Stomach smooth muscle (tissue), 2 donors: ENCODE results near the gene IRX2.

Experiments
- H3K27ac ChIP-seq: one replicate; pipeline ENCODE4 v1.7.0; 2013; ENCODE audit warnings: mild to moderate bottlenecking, low read length, inconsistent platforms
- H3K27me3 ChIP-seq, 2 donors: one replicate each; pipeline ENCODE4 v1.7.0; 2013; ENCODE audit warnings: low read length in 2 of 2; ENCODE audit not compliant: insufficient read depth in 2 of 2, control insufficient read depth in 1 of 2
- H3K36me3 ChIP-seq, 2 donors: one replicate each; pipeline ENCODE4 v1.7.0; 2013; ENCODE audit warnings: low read length in 2 of 2; ENCODE audit not compliant: control insufficient read depth in 2 of 2, insufficient read depth in 2 of 2
- H3K4me1 ChIP-seq: one replicate; pipeline ENCODE4 v1.7.0; 2013; ENCODE audit warnings: low read length; ENCODE audit not compliant: control insufficient read depth, insufficient read depth
- H3K4me3 ChIP-seq, 2 donors: one replicate each; pipeline ENCODE4 v1.7.0; 2013; ENCODE audit warnings: low read length in 2 of 2
- H3K9ac ChIP-seq, 2 donors: one replicate each; pipeline ENCODE4 v1.7.0; 2013; ENCODE audit warnings: low read length in 2 of 2, mild to moderate bottlenecking in 1 of 2
- H3K9me3 ChIP-seq, 2 donors: one replicate each; pipeline ENCODE4 v1.7.0; 2013; ENCODE audit warnings: low read length in 2 of 2; ENCODE audit not compliant: control insufficient read depth in 2 of 2
- donor health status: healthy.
- donor health status: Pancreatic carcinoma.

Gene IRX2

GRCh38 chr5:2732004-2732403, 19.5 kb downstream of the IRX2 start:
- Histone ChIP-seq H3K9ac (no peak overlapping the region), H3K27me3 (peaks cover 25 to 31% of the 10 kb centered on the region in 2 donors), H3K36me3 (no peaks in the 10 kb centered on the region), H3K27ac (no peak overlapping the region), H3K4me3 (no peak overlapping the region), H3K9me3 (no peaks in the 10 kb centered on the region), H3K4me1 (no peaks in the 10 kb centered on the region)

- H3K4me3 ChIP-seq = no peak overlapping the region
- H3K27me3 ChIP-seq = peaks cover 19 to 29% of the 10 kb centered on the region in 2 donors
- H3K9ac ChIP-seq = no peak overlapping the region
- H3K36me3 ChIP-seq = no peaks in the 10 kb centered on the region
- H3K4me1 ChIP-seq = no peaks in the 10 kb centered on the region
- H3K27ac ChIP-seq = no peak overlapping the region
- H3K9me3 ChIP-seq = no peaks in the 10 kb centered on the region
Observed at GRCh38 chr5:2729189-2729588, 22.3 kb downstream of the IRX2 start.

GRCh38 chr5:2727550-2727949, 23.9 kb downstream of the IRX2 start:
- no peaks in the 10 kb centered on the region for H3K36me3 ChIP-seq
- H3K4me1 ChIP-seq = no peaks in the 10 kb centered on the region
- no peak overlapping the region for H3K4me3 ChIP-seq
- H3K9me3 ChIP-seq = no peaks in the 10 kb centered on the region
- H3K27me3 ChIP-seq = peaks cover 19 to 29% of the 10 kb centered on the region in 2 donors
- no peak overlapping the region for H3K9ac ChIP-seq
- no peak overlapping the region for H3K27ac ChIP-seq

- no peaks in the 10 kb centered on the region for H3K36me3 ChIP-seq
- H3K9ac ChIP-seq = no peak overlapping the region
- peaks cover 17 to 25% of the 10 kb centered on the region in 2 donors for H3K27me3 ChIP-seq
- H3K4me1 ChIP-seq = no peaks in the 10 kb centered on the region
- no peak overlapping the region for H3K4me3 ChIP-seq
- no peaks in the 10 kb centered on the region for H3K9me3 ChIP-seq
- H3K27ac ChIP-seq = no peak overlapping the region
Observed at GRCh38 chr5:2725980-2726765, 25.3 kb downstream of the IRX2 start.

GRCh38 chr5:2724831-2725230, 26.6 kb downstream of the IRX2 start:
- Histone ChIP-seq H3K27ac (no peak overlapping the region), H3K4me3 (no peak overlapping the region), H3K27me3 (peaks cover 11 to 23% of the 10 kb centered on the region in 2 donors), H3K36me3 (no peaks in the 10 kb centered on the region), H3K9ac (no peak overlapping the region), H3K4me1 (no peaks in the 10 kb centered on the region), H3K9me3 (no peaks in the 10 kb centered on the region)

- Histone ChIP-seq H3K27me3 (peaks cover 8 to 20% of the 10 kb centered on the region in 2 donors), H3K9me3 (no peaks in the 10 kb centered on the region), H3K9ac (no peak overlapping the region), H3K4me3 (no peak overlapping the region), H3K36me3 (no peaks in the 10 kb centered on the region), H3K4me1 (no peaks in the 10 kb centered on the region), H3K27ac (no peak overlapping the region)
Observed at GRCh38 chr5:2724031-2724581, 27.4 kb downstream of the IRX2 start.

GRCh38 chr5:2722901-2723300, 28.6 kb downstream of the IRX2 start:
- Histone ChIP-seq H3K27ac (no peak overlapping the region), H3K36me3 (no peaks in the 10 kb centered on the region), H3K27me3 (peaks cover 3 to 12% of the 10 kb centered on the region in 2 donors), H3K4me1 (no peaks in the 10 kb centered on the region), H3K9me3 (no peaks in the 10 kb centered on the region), H3K9ac (no peak overlapping the region), H3K4me3 (no peak overlapping the region)

- Histone ChIP-seq H3K27ac (no peak overlapping the region), H3K9ac (no peak overlapping the region), H3K4me3 (no peak overlapping the region), H3K9me3 (no peaks in the 10 kb centered on the region), H3K36me3 (no peaks in the 10 kb centered on the region), H3K4me1 (no peaks in the 10 kb centered on the region), H3K27me3 (peaks cover 0 to 12% of the 10 kb centered on the region in 2 donors)
Observed at GRCh38 chr5:2721385-2722138, 29.9 kb downstream of the IRX2 start.

GRCh38 chr5:2719332-2719731, 32.1 kb downstream of the IRX2 start:
- no peak overlapping the region for H3K27ac ChIP-seq
- no peaks in the 10 kb centered on the region for H3K9me3 ChIP-seq
- no peaks in the 10 kb centered on the region for H3K36me3 ChIP-seq
- no peak overlapping the region for H3K9ac ChIP-seq
- no peaks in the 10 kb centered on the region for H3K4me1 ChIP-seq
- no peak overlapping the region for H3K4me3 ChIP-seq
- peaks cover 4 to 12% of the 10 kb centered on the region in 2 donors for H3K27me3 ChIP-seq

GRCh38 chr5:2718115-2718514, 33.4 kb downstream of the IRX2 start:
- Histone ChIP-seq H3K4me3 (no peak overlapping the region), H3K9ac (no peak overlapping the region), H3K9me3 (no peaks in the 10 kb centered on the region), H3K36me3 (no peaks in the 10 kb centered on the region), H3K27ac (no peak overlapping the region), H3K27me3 (peaks cover 4 to 9% of the 10 kb centered on the region in 2 donors), H3K4me1 (no peaks in the 10 kb centered on the region)
